Measurements from ENCODE around the gene LRRN2. TPM values are rescaled to one million over a fixed set of nuclear protein-coding genes. Genes with fewer than 3 reads are reported as not detected.

The LRRN2 gene
- total and polyA plus RNA-seq, 9 of the 15 experiments (the other 6 are each of a cell fraction or from before 2014, with no cell fraction given), result 0.05 TPM; not detected in 8

- no peaks in the 10 kb centered on the region for H3K36me3 ChIP-seq (ENCODE audit: control insufficient read depth, insufficient read depth, low read length)
- CTCF ChIA-PET (ENCODE audit: low intra/inter-chr PET ratio), result no interaction called here
- no peak overlapping the region for H3K4me3 ChIP-seq
- H3K9me3 ChIP-seq (replicated peaks; ENCODE audit: control insufficient read depth, insufficient read depth, low read depth, low read length), result no peaks in the 10 kb centered on the region
- BruUV-seq (replicated peaks), result no TSS peak
- FAIRE-seq (no peak), DNase-seq (ENCODE audit: extremely low read depth in 1 of 4, low spot score in 3 of 4) (no peak), ATAC-seq (no peak)
- H3K79me2 ChIP-seq (ENCODE audit: control insufficient read depth, insufficient read depth, low read length), result no peaks in the 10 kb centered on the region
- no peak overlapping the region for H3K9ac ChIP-seq (ENCODE audit: insufficient read depth in 1 of 2, low read depth in 2 of 2, low read length in 2 of 2)
- POLR2A ChIA-PET, result interaction anchor here (0.6 to 1.6 kb wide), 3 partner anchors 14 to 600 kb away, joined by 3 read pairs; no protein-coding TSS in a partner anchor
- H3K27ac ChIP-seq (ENCODE audit: extremely low read depth, low read depth, low read length), result no peak overlapping the region
- WGBS (ENCODE audit: insufficient coverage, low coverage, missing lambda C conversion rate), result 0% methylated on average over 3 of the region's 3 CpGs
- in situ Hi-C loops (cut with MboI), result no loop called here
- intact Hi-C loops (cut with micrococcal nuclease), result no loop called here
- H3K27me3 ChIP-seq (ENCODE audit: control insufficient read depth in 2 of 2, insufficient read depth in 2 of 2, low read length in 2 of 2), result peaks cover 52 to 65% of the 10 kb centered on the region in 2 experiments
- H3K4me1 ChIP-seq (replicated peaks in 1 of 2; ENCODE audit: control insufficient read depth in 2 of 2, insufficient read depth in 2 of 2, low read length in 2 of 2), result no peaks in the 10 kb centered on the region
- TF ChIP-seq BHLHE40 (IDR thresholded peaks at IDR 0.05; ENCODE audit: low read length), result no peak
- no peak for TF ChIP-seq PREB (CRISPR knock-in tag; IDR thresholded peaks at IDR 0.05)
- TF ChIP-seq BRF1 (IDR thresholded peaks at IDR 0.05; ENCODE audit: borderline replicate concordance, extremely low read depth, insufficient read length), result no peak
- TF ChIP-seq ATF2 (CRISPR knock-in tag; IDR thresholded peaks at IDR 0.05), result no peak
- H2AFZ ChIP-seq (ENCODE audit: low read depth, low read length), result no peak overlapping the region
- H3K9me1 ChIP-seq (ENCODE audit: control insufficient read depth, insufficient read depth, low read length), result no peaks in the 10 kb centered on the region
- H3K4me2 ChIP-seq (ENCODE audit: insufficient read depth, low read length), result no peak overlapping the region
- H4K20me1 ChIP-seq (replicated peaks; ENCODE audit: control insufficient read depth, insufficient read depth, low read length), result no peaks in the 10 kb centered on the region
Observed at GRCh38 chr1:204611036-204611435, 74.5 kb downstream of the LRRN2 start.

Data from K562 (cell line).